CD1c-positive myeloid dendritic cell (primary cell): ENCODE measurements around the gene ERBIN.
"Not testable (repeated sequence)": the region's sequence is repeated elsewhere in the genome, so short reads cannot be mapped to it uniquely, and the experiment has no call there.

ENCODE experiments used
- DNase-seq: peaks from one replicate; pipeline ENCODE4 v3.0.0-alpha.2; 2016; ENCODE audit errors: extremely low spot score

The ERBIN gene

GRCh38 chr5:65967288-65968066 is 41.1 kb downstream of the ERBIN start:
- no peak for DNase-seq

- DNase-seq: no peak
Observed at GRCh38 chr5:65969539-65970393, 43.4 kb downstream of the ERBIN start.

- no peak for DNase-seq
Observed at GRCh38 chr5:65970481-65971367, 44.3 kb downstream of the ERBIN start.

GRCh38 chr5:65971643-65972042 is 45.3 kb downstream of the ERBIN start:
- no peak for DNase-seq

GRCh38 chr5:65972896-65973295 is 46.5 kb downstream of the ERBIN start:
- DNase-seq: not testable (repeated sequence)

- DNase-seq: no peak
Observed at GRCh38 chr5:65978251-65978650, 51.9 kb downstream of the ERBIN start.

- DNase-seq: no peak
Observed at GRCh38 chr5:65981548-65981947, 55.2 kb downstream of the ERBIN start.

GRCh38 chr5:65981969-65982619 is 55.7 kb downstream of the ERBIN start:
- no peak for DNase-seq

GRCh38 chr5:65982635-65983034 is 56.3 kb downstream of the ERBIN start:
- DNase-seq: no peak

GRCh38 chr5:65984098-65984885 is 57.9 kb downstream of the ERBIN start:
- no peak for DNase-seq

- no peak for DNase-seq
Observed at GRCh38 chr5:65986050-65986451, 59.7 kb downstream of the ERBIN start.

GRCh38 chr5:65986796-65987195 is 60.4 kb downstream of the ERBIN start:
- no peak for DNase-seq

- no peak for DNase-seq
Observed at GRCh38 chr5:65987982-65988381, 61.6 kb downstream of the ERBIN start.

- DNase-seq: no peak
Observed at GRCh38 chr5:65989158-65989557, 62.8 kb downstream of the ERBIN start.

- no peak for DNase-seq
Observed at GRCh38 chr5:65992630-65993029, 66.3 kb downstream of the ERBIN start.

GRCh38 chr5:65994117-65994786 is 67.9 kb downstream of the ERBIN start:
- no peak for DNase-seq

GRCh38 chr5:65999061-65999723 is 72.8 kb downstream of the ERBIN start:
- no peak for DNase-seq

- no peak for DNase-seq
Observed at GRCh38 chr5:66001952-66002351, 75.6 kb downstream of the ERBIN start.

GRCh38 chr5:66002415-66002814 is 76.0 kb downstream of the ERBIN start:
- DNase-seq: no peak

- no peak for DNase-seq
Observed at GRCh38 chr5:66004216-66004615, 77.8 kb downstream of the ERBIN start.
